Liver (tissue), 3 donors: Measurements from ENCODE around the gene EXOC3.

Experiments used
- RAD21 ChIP-seq, 2 donors: IDR thresholded peaks; 2 replicates each; pipeline ENCODE4 v1.6.1; 2016; ENCODE audit warnings: antibody characterized with exemption in 2 of 2, mild to moderate bottlenecking in 2 of 2
- TAF1 ChIP-seq: conservative IDR thresholded peaks from 2 replicates; pipeline ENCODE4 v1.6.1; 2016; ENCODE audit warnings: antibody characterized with exemption, mild to moderate bottlenecking
- TF ChIP-seq, protein P1 (sequence below): IDR thresholded peaks from 2 replicates; pipeline ENCODE4 v1.6.1; 2016; ENCODE audit warnings: antibody characterized with exemption, mild to moderate bottlenecking
- TF ChIP-seq, protein P2 (sequence below): fragments of 150-350 bp; IDR thresholded peaks from 2 replicates; pipeline ENCODE4 v1.5.1; 2017; ENCODE audit warnings: improper control_type of control experiment, low read depth, low read length; ENCODE audit not compliant: missing input control
- TF ChIP-seq, protein P3 (sequence below): IDR thresholded peaks from 2 replicates; pipeline ENCODE4 v1.6.1; 2016; ENCODE audit warnings: antibody characterized with exemption
- TF ChIP-seq, protein P4 (sequence below): IDR thresholded peaks from 2 replicates; pipeline ENCODE4 v1.6.1; 2016; ENCODE audit warnings: antibody characterized with exemption
- TF ChIP-seq, protein P5 (sequence below): IDR thresholded peaks from 2 replicates; pipeline ENCODE4 v1.6.1; 2016; ENCODE audit warnings: antibody characterized with exemption
- donor health status: healthy.
- donor health status: healthy.

DNA sequence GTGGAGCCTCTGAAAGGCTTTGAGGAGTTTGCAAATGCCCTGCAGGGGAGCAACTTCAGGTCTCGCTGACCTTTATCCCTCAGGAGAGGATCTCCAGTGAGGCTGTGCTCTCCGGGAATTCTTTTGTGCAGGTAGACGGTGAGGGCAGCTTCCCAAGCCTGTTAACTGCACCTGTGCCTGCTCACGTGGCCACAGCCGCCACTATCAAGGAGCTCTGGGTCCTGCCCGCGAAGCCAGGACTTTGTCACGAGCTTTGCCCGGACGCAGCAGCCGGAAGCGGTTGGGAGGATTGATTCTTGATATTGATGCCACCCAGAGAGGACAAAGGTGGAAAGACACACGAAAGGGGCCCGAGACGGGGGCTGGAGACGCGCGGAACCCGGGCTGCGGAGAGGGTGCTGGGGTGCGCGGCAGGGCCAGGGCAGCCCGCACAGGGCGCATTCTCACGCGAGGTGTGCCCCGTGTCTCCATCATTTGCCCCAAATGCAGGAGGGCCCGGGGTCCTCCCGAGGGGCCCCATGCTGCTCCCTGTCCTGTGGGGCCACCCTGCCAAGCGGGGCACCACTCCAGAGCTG lies 63.1 kb downstream of the EXOC3 start:
- TF ChIP-seq, protein P1, sequence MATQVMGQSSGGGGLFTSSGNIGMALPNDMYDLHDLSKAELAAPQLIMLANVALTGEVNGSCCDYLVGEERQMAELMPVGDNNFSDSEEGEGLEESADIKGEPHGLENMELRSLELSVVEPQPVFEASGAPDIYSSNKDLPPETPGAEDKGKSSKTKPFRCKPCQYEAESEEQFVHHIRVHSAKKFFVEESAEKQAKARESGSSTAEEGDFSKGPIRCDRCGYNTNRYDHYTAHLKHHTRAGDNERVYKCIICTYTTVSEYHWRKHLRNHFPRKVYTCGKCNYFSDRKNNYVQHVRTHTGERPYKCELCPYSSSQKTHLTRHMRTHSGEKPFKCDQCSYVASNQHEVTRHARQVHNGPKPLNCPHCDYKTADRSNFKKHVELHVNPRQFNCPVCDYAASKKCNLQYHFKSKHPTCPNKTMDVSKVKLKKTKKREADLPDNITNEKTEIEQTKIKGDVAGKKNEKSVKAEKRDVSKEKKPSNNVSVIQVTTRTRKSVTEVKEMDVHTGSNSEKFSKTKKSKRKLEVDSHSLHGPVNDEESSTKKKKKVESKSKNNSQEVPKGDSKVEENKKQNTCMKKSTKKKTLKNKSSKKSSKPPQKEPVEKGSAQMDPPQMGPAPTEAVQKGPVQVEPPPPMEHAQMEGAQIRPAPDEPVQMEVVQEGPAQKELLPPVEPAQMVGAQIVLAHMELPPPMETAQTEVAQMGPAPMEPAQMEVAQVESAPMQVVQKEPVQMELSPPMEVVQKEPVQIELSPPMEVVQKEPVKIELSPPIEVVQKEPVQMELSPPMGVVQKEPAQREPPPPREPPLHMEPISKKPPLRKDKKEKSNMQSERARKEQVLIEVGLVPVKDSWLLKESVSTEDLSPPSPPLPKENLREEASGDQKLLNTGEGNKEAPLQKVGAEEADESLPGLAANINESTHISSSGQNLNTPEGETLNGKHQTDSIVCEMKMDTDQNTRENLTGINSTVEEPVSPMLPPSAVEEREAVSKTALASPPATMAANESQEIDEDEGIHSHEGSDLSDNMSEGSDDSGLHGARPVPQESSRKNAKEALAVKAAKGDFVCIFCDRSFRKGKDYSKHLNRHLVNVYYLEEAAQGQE, result no peak
- TF ChIP-seq, protein P2, sequence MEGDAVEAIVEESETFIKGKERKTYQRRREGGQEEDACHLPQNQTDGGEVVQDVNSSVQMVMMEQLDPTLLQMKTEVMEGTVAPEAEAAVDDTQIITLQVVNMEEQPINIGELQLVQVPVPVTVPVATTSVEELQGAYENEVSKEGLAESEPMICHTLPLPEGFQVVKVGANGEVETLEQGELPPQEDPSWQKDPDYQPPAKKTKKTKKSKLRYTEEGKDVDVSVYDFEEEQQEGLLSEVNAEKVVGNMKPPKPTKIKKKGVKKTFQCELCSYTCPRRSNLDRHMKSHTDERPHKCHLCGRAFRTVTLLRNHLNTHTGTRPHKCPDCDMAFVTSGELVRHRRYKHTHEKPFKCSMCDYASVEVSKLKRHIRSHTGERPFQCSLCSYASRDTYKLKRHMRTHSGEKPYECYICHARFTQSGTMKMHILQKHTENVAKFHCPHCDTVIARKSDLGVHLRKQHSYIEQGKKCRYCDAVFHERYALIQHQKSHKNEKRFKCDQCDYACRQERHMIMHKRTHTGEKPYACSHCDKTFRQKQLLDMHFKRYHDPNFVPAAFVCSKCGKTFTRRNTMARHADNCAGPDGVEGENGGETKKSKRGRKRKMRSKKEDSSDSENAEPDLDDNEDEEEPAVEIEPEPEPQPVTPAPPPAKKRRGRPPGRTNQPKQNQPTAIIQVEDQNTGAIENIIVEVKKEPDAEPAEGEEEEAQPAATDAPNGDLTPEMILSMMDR, result no peak
- TF ChIP-seq RAD21 (IDR thresholded peaks at IDR 0.05) (no peak), TAF1 (no peak)
- TF ChIP-seq, protein P3, sequence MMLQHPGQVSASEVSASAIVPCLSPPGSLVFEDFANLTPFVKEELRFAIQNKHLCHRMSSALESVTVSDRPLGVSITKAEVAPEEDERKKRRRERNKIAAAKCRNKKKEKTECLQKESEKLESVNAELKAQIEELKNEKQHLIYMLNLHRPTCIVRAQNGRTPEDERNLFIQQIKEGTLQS, result no peak
- TF ChIP-seq, protein P4, sequence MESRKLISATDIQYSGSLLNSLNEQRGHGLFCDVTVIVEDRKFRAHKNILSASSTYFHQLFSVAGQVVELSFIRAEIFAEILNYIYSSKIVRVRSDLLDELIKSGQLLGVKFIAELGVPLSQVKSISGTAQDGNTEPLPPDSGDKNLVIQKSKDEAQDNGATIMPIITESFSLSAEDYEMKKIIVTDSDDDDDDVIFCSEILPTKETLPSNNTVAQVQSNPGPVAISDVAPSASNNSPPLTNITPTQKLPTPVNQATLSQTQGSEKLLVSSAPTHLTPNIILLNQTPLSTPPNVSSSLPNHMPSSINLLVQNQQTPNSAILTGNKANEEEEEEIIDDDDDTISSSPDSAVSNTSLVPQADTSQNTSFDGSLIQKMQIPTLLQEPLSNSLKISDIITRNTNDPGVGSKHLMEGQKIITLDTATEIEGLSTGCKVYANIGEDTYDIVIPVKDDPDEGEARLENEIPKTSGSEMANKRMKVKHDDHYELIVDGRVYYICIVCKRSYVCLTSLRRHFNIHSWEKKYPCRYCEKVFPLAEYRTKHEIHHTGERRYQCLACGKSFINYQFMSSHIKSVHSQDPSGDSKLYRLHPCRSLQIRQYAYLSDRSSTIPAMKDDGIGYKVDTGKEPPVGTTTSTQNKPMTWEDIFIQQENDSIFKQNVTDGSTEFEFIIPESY, result no peak
- TF ChIP-seq, protein P5, sequence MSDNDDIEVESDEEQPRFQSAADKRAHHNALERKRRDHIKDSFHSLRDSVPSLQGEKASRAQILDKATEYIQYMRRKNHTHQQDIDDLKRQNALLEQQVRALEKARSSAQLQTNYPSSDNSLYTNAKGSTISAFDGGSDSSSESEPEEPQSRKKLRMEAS, result no peak
